Esophagus muscularis mucosa (tissue), 4 donors: ENCODE measurements around the gene IRS2. TPM values are rescaled to one million over a fixed set of nuclear protein-coding genes. Genes with fewer than 3 reads are reported as not detected.
A peak's percentile ranks its signal among the peaks of the same experiment; 100 is the strongest.

ENCODE experiments used
- DNase-seq: peaks from one replicate; pipeline ENCODE4 v3.0.0-alpha.2; 2017; ENCODE audit errors: extremely low spot score
- H3K27ac ChIP-seq, 4 donors: fragments of 200-600 bp; sonication (generic); replicated peaks in 1 of 4; 1 replicate in 3 of 4; 2 replicates in 1 of 4; pipeline ENCODE4 v1.5.1; 2016 to 2019; ENCODE audit warnings: mild to moderate bottlenecking in 1 of 4
- H3K27me3 ChIP-seq, 4 donors: fragments of 200-600 bp; sonication (generic); one replicate each; pipeline versions ENCODE4 v1.5.1 to v1.6.0; 2016 to 2019
- H3K36me3 ChIP-seq, 4 donors: fragments of 200-600 bp; sonication (generic); one replicate each; pipeline ENCODE4 v1.5.1; 2016 to 2019
- H3K4me1 ChIP-seq, 4 donors: fragments of 200-600 bp; sonication (generic); one replicate each; pipeline ENCODE4 v1.5.1; 2016 to 2019
- H3K4me3 ChIP-seq, 4 donors: fragments of 200-600 bp; sonication (generic); 1 replicate in 2 of 4; 2 replicates in 2 of 4; pipeline ENCODE4 v1.5.1; 2016 to 2019; ENCODE audit warnings: mild to moderate bottlenecking in 4 of 4, moderate library complexity in 1 of 4
- H3K9me3 ChIP-seq, 4 donors: fragments of 200-600 bp; sonication (generic); 1 replicate in 3 of 4; 2 replicates in 1 of 4; pipeline ENCODE4 v1.5.1; 2016 to 2019
- EP300 ChIP-seq: sonication (generic); formaldehyde crosslinking; IDR thresholded peaks from one replicate; pipeline ENCODE4 v1.6.1; 2017; ENCODE audit warnings: antibody characterized with exemption
- POLR2A ChIP-seq: fragments of 450-650 bp; IDR thresholded peaks from one replicate; pipeline ENCODE4 v1.6.1; 2017; ENCODE audit warnings: antibody characterized with exemption, moderate library complexity, mild to moderate bottlenecking, low read depth
- POLR2AphosphoS5 ChIP-seq, 2 donors: sonication (generic); formaldehyde crosslinking; IDR thresholded peaks; one replicate each; pipeline ENCODE4 v1.6.1; 2017; ENCODE audit warnings: antibody characterized with exemption in 2 of 2
- WGBS: methylation state at CpG from one replicate; pipeline ENCODE4 v1.1.5; 2018; 5-methylcytosine and 5-hydroxymethylcytosine counted together
- intact Hi-C: fragments of 100-400 bp; cut with DNase I; formaldehyde crosslinking; loops from one replicate; pipeline ENCODE4 v1.15.1; 2023
- total RNA-seq, 4 donors: library from RNA; depleted of rRNA; stranded (reverse); fragments of >200 nt; gene quantifications; one replicate each; pipeline versions ENCODE4 v1.1.0 to v1.2.1, GENCODE V29; 2016
- TF ChIP-seq, protein P1 (sequence below), 3 experiments: fragments of 200-600 bp in 2 of 3; fragments of 450-650 bp in 1 of 3; sonication (generic) in 2 of 3; IDR thresholded peaks; one replicate each; pipeline ENCODE4 v1.5.1; 2017 to 2019; ENCODE audit warnings: antibody characterized with exemption in 3 of 3, mild to moderate bottlenecking in 2 of 3, moderate library complexity in 1 of 3

Gene IRS2
- total RNA-seq, 4 donors from 2014 or later: 46.4 to 95.3 (median 63.7) TPM

DNA sequence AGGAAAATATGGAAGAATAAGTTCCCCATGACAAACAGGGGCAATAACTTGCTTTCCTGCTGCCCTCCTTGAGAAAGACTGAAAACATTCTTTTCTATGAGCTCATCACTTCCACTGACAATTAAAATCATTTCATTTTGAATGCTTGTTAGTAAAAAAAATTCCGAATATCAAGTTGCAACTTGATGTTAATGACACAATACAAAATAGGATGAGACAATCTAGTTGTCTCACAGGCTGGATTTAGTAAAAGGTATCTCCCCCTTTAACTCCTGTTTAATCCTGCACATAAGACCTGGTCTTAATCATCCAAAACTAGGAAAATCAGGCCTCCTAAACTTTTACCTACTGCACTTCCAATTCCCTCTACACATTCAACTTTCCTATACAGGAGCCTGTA is 24.7 kb downstream of the IRS2 start:
- TF ChIP-seq, protein P1, sequence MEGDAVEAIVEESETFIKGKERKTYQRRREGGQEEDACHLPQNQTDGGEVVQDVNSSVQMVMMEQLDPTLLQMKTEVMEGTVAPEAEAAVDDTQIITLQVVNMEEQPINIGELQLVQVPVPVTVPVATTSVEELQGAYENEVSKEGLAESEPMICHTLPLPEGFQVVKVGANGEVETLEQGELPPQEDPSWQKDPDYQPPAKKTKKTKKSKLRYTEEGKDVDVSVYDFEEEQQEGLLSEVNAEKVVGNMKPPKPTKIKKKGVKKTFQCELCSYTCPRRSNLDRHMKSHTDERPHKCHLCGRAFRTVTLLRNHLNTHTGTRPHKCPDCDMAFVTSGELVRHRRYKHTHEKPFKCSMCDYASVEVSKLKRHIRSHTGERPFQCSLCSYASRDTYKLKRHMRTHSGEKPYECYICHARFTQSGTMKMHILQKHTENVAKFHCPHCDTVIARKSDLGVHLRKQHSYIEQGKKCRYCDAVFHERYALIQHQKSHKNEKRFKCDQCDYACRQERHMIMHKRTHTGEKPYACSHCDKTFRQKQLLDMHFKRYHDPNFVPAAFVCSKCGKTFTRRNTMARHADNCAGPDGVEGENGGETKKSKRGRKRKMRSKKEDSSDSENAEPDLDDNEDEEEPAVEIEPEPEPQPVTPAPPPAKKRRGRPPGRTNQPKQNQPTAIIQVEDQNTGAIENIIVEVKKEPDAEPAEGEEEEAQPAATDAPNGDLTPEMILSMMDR (IDR thresholded peaks at IDR 0.05): no peak
- no peak for TF ChIP-seq POLR2A
- TF ChIP-seq EP300: no peak
- no peak for TF ChIP-seq POLR2AphosphoS5 (IDR thresholded peaks at IDR 0.05)
- intact Hi-C loops: no loop called here
- H3K27me3 ChIP-seq: no peaks in the 10 kb centered on the region
- H3K27ac ChIP-seq: no peak overlapping the region
- H3K4me3 ChIP-seq: no peak overlapping the region
- 56% methylated on average over 1 of the region's 1 CpG for WGBS
- peaks cover 46 to 82% (median 75%) of the 10 kb centered on the region in 4 donors for H3K4me1 ChIP-seq
- no peak for DNase-seq
- peaks cover 0 to under 1% (median 0%) of the 10 kb centered on the region in 4 donors for H3K36me3 ChIP-seq
- no peaks in the 10 kb centered on the region for H3K9me3 ChIP-seq

DNA sequence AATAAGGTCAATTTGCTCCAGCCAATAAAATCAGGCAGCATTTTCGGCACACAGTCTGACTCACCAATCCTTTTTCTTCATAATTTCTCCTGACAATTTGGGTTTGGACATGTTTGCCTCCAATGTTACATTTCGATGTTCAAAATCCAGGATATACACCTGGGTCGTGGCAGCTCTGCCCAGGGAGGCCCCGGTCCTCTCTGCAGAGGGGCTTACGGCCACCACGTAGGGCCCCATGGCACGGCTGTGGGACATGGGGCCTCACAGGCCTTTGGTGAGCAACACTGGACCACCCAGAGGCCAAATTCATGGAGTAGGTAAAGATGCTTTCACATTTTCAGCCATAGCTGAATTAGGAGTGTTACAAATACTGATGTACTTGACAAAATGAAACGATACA is 25.4 kb downstream of the IRS2 start:
- 79% methylated on average over 6 of the region's 8 CpGs for WGBS
- peaks cover 3 to 8% (median 7%) of the 10 kb centered on the region in 4 donors for H3K36me3 ChIP-seq
- DNase-seq: peak; percentile 81
- no peaks in the 10 kb centered on the region for H3K27me3 ChIP-seq
- TF ChIP-seq POLR2A: no peak
- TF ChIP-seq EP300: no peak
- no peak for TF ChIP-seq POLR2AphosphoS5 (IDR thresholded peaks at IDR 0.05)
- TF ChIP-seq, protein P1 (IDR thresholded peaks at IDR 0.05): no peak
- no peak overlapping the region for H3K4me3 ChIP-seq
- H3K9me3 ChIP-seq: no peaks in the 10 kb centered on the region
- intact Hi-C loops: no loop called here
- H3K27ac ChIP-seq: no peak overlapping the region
- peaks cover 50 to 83% (median 74%) of the 10 kb centered on the region in 4 donors for H3K4me1 ChIP-seq

DNA sequence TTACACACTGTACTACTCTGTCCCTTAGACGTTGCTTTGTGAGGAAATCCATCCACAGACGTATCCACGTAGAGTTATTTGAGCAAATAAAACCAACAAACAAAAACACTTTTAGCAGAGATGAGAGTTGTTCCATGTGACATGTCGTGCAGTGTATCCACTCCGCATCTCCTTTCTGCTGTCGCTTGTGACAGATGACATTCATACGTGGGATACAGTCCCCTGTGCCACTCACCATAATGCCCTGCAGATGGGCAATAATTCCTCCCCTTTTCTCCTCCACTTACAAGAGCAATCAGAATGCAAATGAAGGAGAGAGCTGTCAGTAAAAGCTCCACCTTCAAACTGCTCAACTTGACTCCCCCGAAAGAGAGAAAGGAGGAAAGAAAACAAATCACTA is 26.0 kb downstream of the IRS2 start:
- H3K36me3 ChIP-seq: peaks cover 8 to 13% (median 12%) of the 10 kb centered on the region in 4 donors
- no peaks in the 10 kb centered on the region for H3K9me3 ChIP-seq
- WGBS: 80% methylated on average over 8 of the region's 8 CpGs
- H3K27me3 ChIP-seq: no peaks in the 10 kb centered on the region
- no peak for TF ChIP-seq POLR2A
- TF ChIP-seq EP300: no peak
- TF ChIP-seq, protein P1 (IDR thresholded peaks at IDR 0.05): no peak
- TF ChIP-seq POLR2AphosphoS5 (IDR thresholded peaks at IDR 0.05): peak in 1 of 2 donors; percentile 5
- H3K4me3 ChIP-seq: no peak overlapping the region
- H3K4me1 ChIP-seq: peaks cover 50 to 82% (median 74%) of the 10 kb centered on the region in 4 donors
- no peak overlapping the region for H3K27ac ChIP-seq
- peak; percentile 39 for DNase-seq
- intact Hi-C loops: no loop called here

DNA sequence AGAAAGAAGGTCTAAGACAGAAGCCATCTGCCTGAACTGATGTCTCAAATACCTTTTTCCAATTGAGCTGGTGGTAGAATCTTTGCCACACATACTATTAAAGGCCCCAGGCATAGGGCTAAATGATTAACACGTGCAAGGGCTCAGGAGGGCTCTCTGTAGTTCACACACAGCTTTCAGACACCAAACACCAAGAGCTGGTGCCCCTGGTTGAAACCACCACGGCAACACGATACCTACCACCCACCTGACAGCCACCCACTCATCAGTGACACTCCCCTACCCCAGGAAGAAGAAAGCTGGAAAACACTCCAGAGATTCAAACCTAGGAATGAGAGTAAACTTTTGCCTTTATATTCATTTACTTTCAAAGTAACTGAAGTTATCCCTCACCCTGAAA is 26.8 kb downstream of the IRS2 start:
- WGBS: 78% methylated on average over 3 of the region's 3 CpGs
- Histone ChIP-seq H3K27me3 (no peaks in the 10 kb centered on the region), H3K4me3 (no peak overlapping the region), H3K9me3 (no peaks in the 10 kb centered on the region), H3K27ac (no peak overlapping the region), H3K4me1 (peaks cover 42 to 74% (median 66%) of the 10 kb centered on the region in 4 donors), H3K36me3 (peaks cover 15 to 21% (median 20%) of the 10 kb centered on the region in 4 donors)
- peak; percentile 19 for DNase-seq
- no peak for TF ChIP-seq POLR2AphosphoS5 (IDR thresholded peaks at IDR 0.05)
- no peak for TF ChIP-seq POLR2A
- TF ChIP-seq, protein P1 (IDR thresholded peaks at IDR 0.05): no peak
- no peak for TF ChIP-seq EP300
- intact Hi-C loops: no loop called here

DNA sequence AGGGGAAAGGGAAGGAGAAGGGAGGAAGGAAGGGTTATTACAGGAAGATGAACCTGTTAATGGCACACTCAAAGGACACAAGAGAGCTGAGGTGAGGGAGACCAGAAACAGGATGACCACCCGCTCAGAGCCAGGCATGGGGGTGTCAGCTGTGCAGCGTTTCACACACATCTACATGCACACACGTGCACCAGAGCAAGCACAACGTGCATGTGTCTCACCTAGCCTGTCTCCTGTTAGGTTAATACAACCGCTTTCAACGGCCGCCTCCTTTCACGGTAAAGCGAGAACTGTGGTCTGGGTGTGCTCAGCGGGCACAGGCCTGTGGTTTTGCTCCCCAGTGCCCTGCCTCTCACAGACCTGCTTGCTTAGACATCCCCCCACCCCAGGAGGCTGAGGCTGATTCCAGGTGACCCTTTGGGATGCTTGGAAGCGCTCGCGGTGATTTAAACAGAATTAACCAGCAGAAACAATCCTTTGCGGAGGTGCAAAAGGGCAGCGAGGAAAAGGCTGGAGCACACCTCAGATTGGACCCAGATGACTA is 27.4 kb downstream of the IRS2 start:
- H3K36me3 ChIP-seq: peaks cover 21 to 27% (median 26%) of the 10 kb centered on the region in 4 donors
- 82% methylated on average over 14 of the region's 15 CpGs for WGBS
- TF ChIP-seq, protein P1 (IDR thresholded peaks at IDR 0.05): no peak
- TF ChIP-seq POLR2AphosphoS5 (IDR thresholded peaks at IDR 0.05): peak in 1 of 2 donors; percentile 29
- H3K4me1 ChIP-seq: peaks cover 36 to 68% (median 60%) of the 10 kb centered on the region in 4 donors
- DNase-seq: peak; percentile 82
- H3K9me3 ChIP-seq: no peaks in the 10 kb centered on the region
- intact Hi-C loops: no loop called here
- H3K27me3 ChIP-seq: no peaks in the 10 kb centered on the region
- H3K27ac ChIP-seq: no peak overlapping the region
- no peak overlapping the region for H3K4me3 ChIP-seq
